GM21825 (cell line): ENCODE data around the gene NEDD4L.

ENCODE experiments used
- ATAC-seq: cut with Tn5 transposase; IDR thresholded peaks from one replicate; pipeline ENCODE4 v1.9.1; 2021; ENCODE audit warnings: mild to moderate bottlenecking, moderate library complexity; ENCODE audit not compliant: unreplicated experiment

Gene NEDD4L

DNA sequence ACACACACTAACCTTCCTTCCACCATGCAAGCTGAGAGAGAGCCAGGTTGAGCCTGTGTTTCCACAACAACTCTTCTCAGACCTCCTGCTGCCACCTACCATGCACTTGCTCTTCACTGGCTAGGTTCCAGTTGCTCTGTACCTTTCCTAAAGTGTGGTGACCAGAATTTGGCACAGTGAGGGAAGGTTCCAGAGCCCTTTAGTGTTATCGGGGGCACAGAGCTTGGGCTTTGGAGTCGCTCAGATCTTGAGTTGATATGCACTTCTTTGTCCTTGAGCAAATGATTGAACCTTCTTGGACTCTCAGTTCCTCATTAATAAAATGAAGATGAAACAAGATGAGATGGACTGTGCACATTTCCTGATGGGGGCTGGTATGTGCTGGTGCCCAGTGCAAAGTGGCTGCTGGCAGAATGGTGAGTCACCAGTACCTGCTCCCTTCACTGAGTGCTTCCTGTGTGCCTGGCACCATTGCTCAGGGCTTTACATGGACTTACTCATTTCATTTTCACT is 47.1 kb downstream of the NEDD4L start:
- peak; percentile 92 for ATAC-seq

DNA sequence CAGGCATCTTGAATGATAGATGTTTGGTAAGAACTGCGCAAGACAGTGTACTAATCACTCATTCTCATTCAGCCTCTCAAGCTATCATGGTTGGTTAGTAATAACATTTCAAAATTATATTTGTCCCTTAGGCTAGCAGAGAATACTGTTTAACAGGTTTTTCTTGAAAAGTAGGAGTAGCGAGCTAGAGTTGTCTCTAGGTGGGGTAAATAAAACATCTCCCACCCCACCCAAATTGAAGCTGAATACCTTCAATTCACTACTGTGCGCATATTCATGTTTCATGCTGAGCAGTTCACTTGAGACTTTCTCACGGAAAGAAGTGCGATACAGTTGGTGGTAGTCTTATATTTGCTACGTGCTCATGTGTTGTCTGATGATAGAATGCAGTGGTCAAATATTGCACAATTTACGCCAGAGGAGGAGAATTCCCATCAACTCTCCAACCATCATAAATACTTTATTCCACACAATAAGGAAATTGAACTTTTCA is 49.3 kb downstream of the NEDD4L start:
- no peak for ATAC-seq

DNA sequence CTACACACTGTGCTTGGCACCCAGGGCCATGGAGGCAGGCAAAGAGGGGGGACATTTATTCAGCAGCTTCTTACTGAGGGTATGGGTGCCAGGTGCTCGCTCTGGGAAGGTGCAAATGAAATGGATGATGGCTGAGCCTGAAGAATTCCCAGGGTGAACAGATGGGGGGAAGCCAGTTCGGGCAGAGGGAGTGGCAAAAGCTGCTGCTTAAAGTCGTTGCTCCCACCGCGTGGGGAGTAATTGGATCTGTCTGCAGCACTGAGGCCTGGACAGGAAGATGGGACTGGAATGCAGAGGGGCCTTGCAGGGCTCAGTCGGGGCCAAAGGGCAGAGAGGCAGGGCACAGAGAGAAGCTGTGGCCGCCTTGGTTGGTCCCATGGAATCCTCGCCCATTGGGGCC is 51.2 kb downstream of the NEDD4L start:
- ATAC-seq, result no peak

DNA sequence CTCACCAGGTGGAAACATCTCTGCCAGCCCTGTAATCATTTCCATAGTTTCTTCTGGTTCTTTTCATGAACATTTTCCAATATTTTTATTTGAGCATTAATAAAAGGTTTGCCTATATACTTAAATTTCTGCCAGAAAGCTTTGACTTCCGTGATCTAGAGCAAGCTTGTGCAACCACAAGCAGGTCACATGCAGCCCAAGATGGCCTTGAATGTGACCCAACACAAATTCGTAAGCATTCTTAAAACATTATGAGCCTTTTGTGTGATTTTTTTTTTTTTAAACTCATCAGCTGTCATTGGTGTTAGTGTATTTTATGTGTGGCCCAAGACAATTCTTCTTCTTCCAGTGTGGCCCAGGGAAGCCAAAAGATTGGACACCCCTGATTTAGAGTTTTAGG is 51.6 kb downstream of the NEDD4L start:
- ATAC-seq, result no peak

DNA sequence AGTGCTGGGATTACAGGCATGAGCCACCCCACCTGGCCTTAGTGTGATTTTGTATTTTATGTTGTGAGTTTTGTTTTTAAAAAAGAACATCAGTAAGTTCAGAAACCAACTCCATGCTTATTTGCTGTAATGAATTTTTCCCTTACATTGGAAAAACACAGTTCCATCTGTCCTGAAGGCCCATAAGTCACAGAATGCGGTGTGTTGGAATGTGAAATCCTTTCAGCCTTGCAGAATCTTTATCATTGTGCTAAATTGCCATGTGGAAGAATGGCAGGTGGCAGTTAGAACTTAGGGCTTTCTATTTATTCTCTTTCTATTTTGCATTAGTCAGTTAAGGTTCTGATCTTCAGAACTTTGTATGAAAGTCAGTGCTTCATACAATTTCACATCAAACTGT is 52.6 kb downstream of the NEDD4L start:
- no peak for ATAC-seq

DNA sequence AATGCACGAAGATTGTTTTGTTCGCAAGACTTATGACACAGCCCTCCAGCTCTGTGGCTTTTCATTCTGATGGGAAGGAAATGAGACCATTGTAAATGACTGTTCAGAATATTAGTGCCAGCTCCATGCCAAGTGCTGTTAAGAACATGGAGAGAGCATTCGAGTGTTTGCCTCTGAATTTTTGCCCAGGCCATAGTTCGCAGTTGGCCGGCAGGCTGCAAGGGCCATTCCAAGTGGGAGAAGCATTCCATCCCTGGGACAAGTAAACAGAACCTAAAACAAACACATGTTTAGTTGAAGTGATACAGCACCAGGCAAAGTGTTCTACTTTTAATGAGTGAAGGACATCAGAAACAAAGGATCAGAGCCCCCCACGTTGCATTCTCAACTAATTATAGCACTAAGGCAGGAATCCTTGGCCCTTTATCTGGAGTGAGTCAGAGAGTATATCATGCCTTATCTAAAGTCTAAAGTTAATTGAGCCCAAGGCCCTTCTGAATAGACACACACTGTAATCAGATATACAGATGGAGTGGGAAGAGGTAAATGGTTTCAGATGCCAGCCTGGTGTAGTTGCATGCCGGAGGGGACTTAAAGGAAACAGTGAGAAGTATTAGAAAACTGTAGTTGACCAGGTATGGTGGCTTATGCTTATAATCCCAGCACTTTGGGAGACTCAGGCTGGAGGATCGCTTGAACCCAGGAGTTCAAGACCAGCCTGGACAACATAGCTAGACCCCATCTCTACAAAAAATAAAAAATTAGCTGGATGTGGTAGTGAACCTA is 53.3 kb downstream of the NEDD4L start:
- no peak for ATAC-seq

DNA sequence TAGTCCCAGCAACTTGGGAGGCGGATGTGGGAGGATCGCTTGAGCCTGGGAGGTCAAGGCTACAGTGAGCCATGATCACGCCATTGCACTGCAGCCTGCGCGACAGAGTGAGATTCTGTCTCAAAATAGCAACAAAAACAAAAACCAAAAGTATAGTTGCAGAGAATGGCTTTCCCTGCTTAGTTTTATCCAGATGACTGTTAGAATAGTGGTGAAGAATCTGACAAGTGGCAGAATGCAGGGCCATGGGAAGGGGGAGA is 53.8 kb downstream of the NEDD4L start:
- no peak for ATAC-seq

DNA sequence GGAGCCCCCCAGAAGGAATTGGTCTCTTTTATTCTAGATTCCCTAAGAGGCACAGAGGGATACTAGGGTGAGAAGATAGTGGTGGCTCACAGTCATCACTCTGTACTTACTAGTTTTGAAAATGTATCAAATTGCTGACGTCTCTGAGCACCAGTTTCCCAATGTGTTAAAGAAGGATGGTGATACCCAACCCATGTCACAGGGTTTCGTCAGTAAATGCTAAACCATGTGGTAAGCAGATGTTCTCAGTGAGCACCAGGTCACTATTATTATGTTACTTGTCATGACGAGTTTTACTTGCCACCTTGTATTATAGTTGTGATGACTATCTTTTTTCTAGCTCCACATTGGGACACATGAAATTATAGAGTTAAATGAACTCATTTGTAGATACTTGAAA is 54.7 kb downstream of the NEDD4L start:
- no peak for ATAC-seq

DNA sequence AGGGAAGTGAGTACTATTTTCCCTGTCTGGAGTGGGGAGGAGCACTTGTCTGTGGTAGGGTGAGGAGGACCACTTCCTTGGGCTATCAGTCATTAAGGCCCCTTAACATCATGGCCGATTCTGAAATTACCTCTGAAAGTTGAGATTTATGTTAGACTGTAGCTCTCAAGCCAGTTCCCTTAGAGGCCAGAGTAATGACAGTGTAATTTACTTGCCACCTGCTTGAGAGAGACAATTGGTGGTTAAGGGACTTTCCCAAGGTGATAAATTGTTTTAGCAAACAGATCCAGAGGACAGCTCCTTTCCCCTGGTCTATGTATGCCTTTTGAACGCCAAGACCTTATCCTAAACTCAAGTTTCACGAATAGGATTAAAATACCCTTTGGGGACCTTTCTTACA is 56.1 kb downstream of the NEDD4L start:
- ATAC-seq, result peak; percentile 54

DNA sequence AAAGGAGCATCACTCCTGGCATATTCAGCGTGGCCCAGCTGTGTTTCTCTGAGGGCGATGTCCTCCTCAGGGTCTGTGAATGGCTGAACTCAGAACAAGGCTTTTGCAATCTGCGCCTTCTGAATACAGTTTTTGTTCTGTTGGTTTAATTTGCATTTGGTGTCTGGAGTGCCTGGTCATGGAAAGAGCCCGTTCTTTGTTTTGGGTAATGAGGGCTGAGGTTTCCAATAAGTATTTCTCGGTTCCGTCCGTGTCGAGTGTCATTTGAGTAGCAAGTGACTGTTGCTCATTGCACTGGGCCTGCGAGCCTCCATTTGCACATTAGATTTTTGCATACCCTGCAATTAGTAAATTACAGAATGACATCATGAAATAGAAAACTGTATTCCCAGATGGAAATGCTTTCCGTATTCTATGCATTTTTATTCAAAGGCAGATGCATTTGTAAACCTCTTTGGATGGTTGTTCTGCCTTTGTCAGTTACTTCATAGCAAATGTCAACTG is 57.3 kb downstream of the NEDD4L start:
- ATAC-seq, result no peak

DNA sequence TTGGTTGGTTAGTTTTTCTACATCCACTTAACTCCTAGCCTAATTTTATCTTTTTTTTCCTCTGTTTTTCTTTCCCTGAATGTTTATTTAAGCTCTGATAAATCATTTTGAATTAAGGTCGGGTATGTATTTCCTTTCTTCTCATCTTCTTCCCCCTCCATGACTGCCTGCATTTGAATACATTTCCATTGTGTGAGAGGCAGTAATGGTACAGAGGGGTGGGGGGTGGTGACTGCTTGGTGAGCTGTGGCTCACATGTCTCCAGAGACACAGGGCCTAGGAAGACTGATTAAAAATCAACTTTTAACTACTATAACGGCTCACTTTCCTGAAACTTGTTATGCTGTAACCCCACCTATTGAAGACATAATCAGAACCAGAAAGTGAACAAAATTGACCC is 58.0 kb downstream of the NEDD4L start:
- no peak for ATAC-seq

DNA sequence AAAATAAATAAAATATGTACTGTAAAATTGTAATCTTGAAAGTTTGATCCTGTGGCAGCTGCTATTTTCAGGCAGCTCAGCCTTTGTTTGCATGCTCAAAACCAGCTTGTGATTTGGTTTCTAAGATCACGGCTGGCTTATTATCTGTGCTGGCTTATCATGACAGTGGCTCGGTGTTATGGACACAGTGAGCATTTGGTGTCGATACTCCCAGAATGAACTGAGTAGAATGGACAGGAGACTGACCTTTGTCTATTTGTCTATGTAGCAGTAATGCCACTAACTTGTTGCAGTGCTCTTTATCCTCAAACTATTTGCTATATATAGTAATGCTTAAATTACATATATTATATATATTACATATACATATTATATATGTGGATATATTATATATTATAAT is 58.8 kb downstream of the NEDD4L start:
- ATAC-seq, result no peak

DNA sequence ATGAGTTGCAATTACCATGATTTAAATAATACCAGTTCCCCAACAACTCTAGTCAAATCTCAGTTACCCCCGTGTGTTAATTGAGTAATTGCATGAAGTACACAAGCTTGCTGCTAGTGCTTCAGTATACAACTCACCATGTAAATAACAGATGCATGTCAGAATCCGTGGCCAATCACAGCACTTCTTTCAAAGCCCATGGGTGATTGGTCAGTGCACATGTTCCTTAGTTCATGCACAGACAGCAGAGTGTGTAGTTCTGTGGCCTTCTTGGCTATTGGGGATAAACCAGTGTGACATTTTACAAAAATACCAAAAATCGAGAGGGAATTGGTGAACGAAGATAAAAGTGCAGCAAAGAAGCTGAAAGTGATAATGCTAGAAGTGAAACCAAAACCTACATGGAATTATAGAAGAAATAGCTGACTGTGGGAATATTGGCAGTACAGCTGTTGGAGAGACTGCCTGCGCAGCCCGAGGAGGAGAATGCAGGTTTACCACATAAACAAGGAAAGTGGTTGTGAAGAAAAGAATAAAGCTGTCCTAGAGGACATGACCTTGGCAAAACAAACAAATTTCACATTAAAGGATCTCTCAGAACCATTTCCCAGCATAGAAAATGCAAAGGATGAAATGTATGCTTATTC is 59.4 kb downstream of the NEDD4L start:
- no peak for ATAC-seq

DNA sequence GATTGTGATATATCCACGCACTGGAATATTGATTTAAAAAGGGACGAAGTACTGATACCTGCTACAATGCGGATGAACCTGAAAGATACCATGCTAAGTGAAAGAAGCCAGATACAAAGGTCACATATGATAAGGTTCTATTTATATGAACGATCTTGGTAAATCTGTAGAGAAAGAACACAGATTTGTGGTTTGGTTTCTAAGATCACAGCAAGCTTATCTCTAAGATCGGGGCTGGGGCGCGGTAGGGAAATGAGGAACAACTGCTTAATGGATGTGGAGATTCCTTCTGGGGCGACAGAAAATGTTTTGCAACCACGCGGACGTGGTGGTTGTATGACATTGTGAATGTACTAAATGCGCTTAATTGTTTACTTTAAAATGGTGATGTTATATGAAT is 60.1 kb downstream of the NEDD4L start:
- ATAC-seq, result no peak

DNA sequence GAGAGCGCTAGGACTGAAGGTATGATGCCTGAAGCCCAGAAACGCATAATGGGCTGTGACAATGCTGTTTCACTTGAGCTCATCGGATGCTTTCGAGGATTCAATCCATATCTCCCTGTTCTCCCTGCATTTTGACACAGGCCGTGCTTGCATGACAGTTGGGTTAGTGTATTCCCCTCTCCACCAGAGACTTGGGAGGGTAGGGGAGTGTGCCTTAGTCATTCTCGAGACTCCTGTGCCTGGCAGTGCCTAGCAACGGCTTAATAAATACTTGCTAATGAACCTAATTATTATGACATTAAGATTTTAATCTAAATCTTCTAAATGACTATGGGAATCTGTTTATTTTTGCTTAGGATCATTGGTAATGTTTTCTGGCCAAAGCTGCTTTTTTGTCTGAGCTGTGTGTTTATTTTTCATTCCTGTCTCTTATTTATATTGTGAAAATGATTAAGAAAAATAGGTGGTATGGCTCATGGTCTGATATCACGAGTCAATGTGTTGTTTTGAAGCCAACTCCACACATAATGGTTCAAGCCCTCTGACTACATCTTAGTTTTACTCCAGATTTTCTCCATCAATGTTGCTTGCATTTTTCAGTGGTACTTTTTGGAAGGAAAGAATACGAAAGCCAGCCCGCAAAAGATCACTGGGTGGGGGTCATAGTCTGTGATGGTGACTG is 61.3 kb downstream of the NEDD4L start:
- ATAC-seq, result no peak

DNA sequence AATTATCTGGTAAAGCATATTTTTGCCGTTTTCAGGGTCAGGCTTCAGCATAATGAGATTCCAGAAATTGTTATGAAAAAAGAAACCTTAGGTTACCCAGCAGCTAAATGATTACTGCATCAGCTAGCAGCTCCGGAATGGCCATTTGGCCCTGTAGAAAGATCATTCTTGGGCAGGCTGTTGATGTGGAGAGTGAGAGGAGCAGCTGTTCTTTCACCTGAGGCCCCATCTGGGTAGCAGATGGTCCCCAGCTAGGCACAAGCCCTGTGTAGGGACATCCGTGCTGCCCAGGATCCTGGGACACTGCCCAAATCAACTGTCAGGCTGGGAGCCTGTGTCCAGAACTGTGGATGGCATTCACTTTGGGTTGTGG is 61.8 kb downstream of the NEDD4L start:
- no peak for ATAC-seq

DNA sequence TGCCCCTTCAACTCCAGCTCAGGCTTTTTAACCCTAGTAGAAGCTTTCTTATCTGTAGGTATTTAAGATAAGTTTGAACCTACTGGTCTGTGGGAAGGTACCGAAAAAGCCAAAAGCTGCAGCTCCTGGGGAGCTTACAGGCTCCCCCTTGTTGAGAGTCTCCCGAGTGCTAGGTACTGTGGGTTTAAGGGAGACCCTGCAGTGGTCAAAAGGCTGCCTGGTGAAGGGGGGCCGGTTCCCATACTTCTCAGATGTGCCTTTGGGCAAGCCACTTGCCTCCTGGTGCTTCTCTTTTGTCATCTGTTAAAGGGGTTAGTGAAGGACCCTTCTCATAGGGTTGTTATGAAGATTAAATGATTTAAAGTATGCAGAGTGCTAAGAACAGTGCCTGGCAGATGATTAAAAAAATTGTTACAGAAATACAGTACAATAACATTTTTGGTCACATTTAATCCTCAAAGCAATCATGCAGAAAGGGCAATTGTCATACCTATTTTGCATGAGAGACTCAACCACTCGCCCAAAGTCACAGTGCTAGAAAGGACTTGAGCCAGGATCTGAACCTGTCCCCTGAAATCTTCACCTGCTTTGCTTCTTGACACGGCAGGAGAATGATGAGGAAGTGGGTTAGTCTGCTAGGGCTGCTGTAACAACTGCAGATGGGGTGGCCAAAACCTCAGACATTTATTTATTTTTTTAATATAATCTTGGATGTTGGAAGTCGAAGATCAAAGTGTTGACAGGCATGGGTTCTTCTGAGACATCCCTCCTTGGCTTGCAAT is 62.5 kb downstream of the NEDD4L start:
- no peak for ATAC-seq

DNA sequence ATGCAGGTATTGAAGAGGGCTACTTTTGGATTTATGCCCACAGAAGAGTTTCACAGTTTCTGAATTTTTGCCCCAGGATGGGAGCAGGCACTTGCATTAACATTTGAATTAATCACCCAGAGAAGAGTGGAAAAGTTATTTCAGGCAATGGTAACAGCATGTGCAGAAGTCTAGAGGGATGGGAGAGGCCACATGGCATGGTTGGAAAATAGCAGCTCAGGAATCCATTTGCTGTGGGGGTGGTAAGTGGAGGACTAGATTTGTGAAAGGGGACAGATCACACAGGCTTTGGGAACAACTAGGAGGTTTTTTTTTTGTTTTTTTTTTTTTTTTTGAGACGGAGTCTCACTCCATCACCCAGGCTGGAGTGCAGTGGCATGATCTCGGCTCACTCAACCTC is 65.2 kb downstream of the NEDD4L start:
- no peak for ATAC-seq

DNA sequence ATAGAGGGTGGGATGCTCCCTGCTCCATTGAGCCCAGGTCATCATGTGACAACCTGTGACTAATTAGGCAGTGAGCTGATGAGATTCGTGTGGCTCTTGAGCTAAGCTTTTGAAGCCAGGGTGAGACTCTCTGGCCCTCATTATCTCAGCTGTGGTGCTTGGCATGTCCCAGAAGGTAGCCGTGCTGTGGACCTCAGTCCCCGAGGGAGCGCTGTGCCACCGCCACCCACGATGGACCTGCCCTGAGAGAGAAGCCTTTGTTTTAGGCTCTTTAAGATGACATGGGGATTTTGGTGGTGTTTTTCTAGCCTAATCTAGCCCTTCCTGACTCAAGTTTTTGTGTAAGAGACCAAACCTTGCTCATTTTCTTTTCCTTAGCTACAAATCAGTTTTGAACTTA is 66.4 kb downstream of the NEDD4L start:
- ATAC-seq, result no peak

DNA sequence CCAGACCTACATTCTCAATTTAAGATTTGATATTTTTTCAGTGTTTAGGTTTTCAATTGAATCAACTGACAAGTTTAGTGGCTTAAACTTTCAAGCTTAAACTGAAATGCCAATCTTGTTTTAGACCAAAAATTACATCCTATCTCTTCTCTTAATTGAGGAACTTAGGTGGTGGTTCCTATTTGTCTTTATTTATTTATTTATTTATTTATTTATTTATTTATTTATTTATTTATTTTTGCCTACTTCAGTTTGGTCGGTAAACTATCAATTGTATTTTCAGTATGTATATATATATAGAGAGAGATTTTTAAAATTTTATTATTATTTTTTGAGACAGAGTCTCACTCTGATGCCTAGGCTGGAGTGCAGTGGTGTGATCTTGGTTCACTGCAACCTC is 68.1 kb downstream of the NEDD4L start:
- no peak for ATAC-seq

DNA sequence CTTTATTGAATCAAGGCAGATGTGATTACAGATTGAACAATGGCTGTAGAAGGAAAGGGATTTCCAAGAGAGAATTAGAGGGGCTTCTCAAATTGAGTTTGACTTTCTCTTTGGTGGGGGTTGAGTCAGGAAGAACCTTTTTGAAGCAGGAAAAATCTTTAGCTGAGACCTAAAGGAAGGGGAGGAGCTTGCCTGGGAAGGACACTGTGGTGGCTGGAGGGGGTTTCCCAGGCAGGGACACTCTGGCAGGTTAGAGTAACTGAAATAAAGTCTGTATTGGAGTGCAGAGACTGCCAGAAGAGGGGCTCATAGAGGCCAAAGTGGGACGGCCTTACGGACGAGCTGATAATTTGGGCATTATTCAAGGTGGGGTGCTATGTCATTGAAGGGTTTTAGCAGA is 69.3 kb downstream of the NEDD4L start:
- peak; percentile 70 for ATAC-seq
